Measurements from ENCODE around the gene PPP6R2. TPM values are rescaled to one million over a fixed set of nuclear protein-coding genes. Genes with fewer than 3 reads are reported as not detected.

The PPP6R2 gene
- total and polyA plus RNA-seq, 9 of the 15 experiments (the other 6 are each of a cell fraction or from before 2014, with no cell fraction given): 0.32 to 39.8 (median 21.4) TPM

DNA sequence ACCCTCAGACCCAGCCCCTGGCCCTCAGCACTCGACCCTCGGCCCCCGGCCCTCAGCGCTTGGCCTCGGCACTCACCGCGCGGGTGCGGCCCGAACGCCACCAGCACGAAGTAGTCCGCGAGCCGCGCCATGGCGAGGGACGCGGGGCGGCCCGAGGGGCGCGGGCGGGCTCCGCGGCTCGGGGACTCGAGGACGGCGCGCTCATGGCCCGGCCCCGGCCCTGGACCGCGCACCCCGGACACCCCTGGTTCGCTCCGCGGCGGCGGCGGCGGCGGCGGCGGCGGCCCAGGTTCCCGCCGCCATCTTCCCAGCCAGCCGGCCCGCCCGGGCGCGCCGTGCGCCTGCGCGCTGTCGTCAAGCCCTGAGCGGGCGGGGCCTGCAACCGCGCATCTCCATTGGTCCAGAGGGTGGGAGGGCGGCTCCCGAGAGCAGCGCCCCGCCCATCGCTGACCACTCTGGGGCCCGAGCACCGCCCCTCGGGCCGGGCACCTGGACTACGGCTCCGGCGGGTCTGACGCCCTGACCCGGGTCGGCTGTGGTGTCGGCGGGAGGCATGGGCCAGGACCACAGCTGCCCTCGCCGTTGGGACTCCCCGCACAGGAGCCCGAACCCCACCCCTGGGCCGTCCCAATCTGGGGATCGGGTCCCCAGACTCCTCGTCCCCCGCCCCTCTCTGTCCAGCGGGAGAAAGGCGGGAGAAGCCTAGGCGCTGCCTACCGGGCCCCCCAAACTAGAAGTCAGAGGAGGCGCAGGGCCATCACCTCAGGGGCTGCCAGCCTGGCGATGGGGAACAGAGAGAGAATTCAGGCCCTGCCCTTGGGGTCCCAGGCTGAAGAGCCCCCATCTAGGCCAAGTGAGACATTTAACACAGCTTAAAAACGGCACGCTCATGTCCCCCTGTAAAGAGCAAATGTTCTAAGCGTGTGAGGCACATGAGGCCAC, 131.9 kb downstream of the PPP6R2 start, which contains the start of gene SBF1 (continued):
- TF ChIP-seq MEIS2 (IDR thresholded peaks at IDR 0.05; ENCODE audit: partially characterized antibody): peak; percentile 71

- DNase-seq (ENCODE audit: extremely low read depth in 1 of 4, low spot score in 3 of 4): no peak
- no peak overlapping the region for H3K27ac ChIP-seq (ENCODE audit: extremely low read depth, low read depth, low read length)
- BruUV-seq (replicated peaks): no TSS peak
- no peak for ATAC-seq
- WGBS (ENCODE audit: insufficient coverage, low coverage, missing lambda C conversion rate): 90% methylated on average over 6 of the region's 6 CpGs
- CTCF ChIA-PET (ENCODE audit: low intra/inter-chr PET ratio): no interaction called here
- peak overlapping the region; percentile 85; the same call in 1 of the 2 replicates for H2AFZ ChIP-seq (ENCODE audit: low read depth, low read length)
- H3K4me3 ChIP-seq: no peak overlapping the region
- peaks cover 4% of the 10 kb centered on the region for H3K9me1 ChIP-seq (ENCODE audit: control insufficient read depth, insufficient read depth, low read length)
- peaks cover 27% of the 10 kb centered on the region for H4K20me1 ChIP-seq (replicated peaks; ENCODE audit: control insufficient read depth, insufficient read depth, low read length)
- peak overlapping the region in 1 of 2 experiments; percentile 92; a peak in 2 of 4 replicates for H3K9ac ChIP-seq (ENCODE audit: insufficient read depth in 1 of 2, low read depth in 2 of 2, low read length in 2 of 2)
- POLR2A ChIA-PET: interaction anchor here (0.6 kb wide), 1 partner anchor 26 kb away, joined by 3 read pairs; no protein-coding TSS in a partner anchor
- no peaks in the 10 kb centered on the region for H3K27me3 ChIP-seq (ENCODE audit: control insufficient read depth in 2 of 2, insufficient read depth in 2 of 2, low read length in 2 of 2)
- in situ Hi-C loops (cut with MboI) (no loop called here), intact Hi-C loops (cut with micrococcal nuclease) (no loop called here)
- H3K9me3 ChIP-seq (replicated peaks; ENCODE audit: control insufficient read depth, insufficient read depth, low read depth, low read length): no peaks in the 10 kb centered on the region
- peak overlapping the region; percentile 68 for H3K4me2 ChIP-seq (ENCODE audit: insufficient read depth, low read length)
- FAIRE-seq: no peak
- peaks cover 16 to 48% of the 10 kb centered on the region in 2 experiments; a peak in 4 of 5 replicates for H3K4me1 ChIP-seq (replicated peaks in 1 of 2; ENCODE audit: control insufficient read depth in 2 of 2, insufficient read depth in 2 of 2, low read length in 2 of 2)
- H3K36me3 ChIP-seq (ENCODE audit: control insufficient read depth, insufficient read depth, low read length): 0 out of 3 replicates have a peak, but pooled peaks cover 2% of the 10 kb centered on the region
- peaks cover 36% of the 10 kb centered on the region for H3K79me2 ChIP-seq (ENCODE audit: control insufficient read depth, insufficient read depth, low read length)
- TF ChIP-seq MITF (IDR thresholded peaks at IDR 0.05) (no peak), MTF1 (CRISPR knock-in tag; IDR thresholded peaks at IDR 0.05; ENCODE audit: borderline replicate concordance) (no peak), ZNF407 (IDR thresholded peaks at IDR 0.05; ENCODE audit: low read depth) (no peak), RBM25 (IDR thresholded peaks at IDR 0.05; ENCODE audit: low read depth, low read length, severe bottlenecking) (no peak), ARID3B (CRISPR knock-in tag; IDR thresholded peaks at IDR 0.05; ENCODE audit: borderline replicate concordance) (no peak)
Measured at GRCh38 chr22:50475652-50476002, 132.5 kb downstream of the PPP6R2 start.
